HL-60/S4 (cell line): ENCODE data around the gene DCHS2.
"Not testable (repeated sequence)": the region's sequence is repeated elsewhere in the genome, so short reads cannot be mapped to it uniquely, and the experiment has no call there.

Source experiments
- in situ Hi-C: fragments of 300-500 bp; cut with MboI; formaldehyde crosslinking; loops from 2 replicates; pipeline ENCODE4 v1.14.3; 2022; ENCODE audit warnings: low sequenced_read_pairs

DCHS2 gene

DNA sequence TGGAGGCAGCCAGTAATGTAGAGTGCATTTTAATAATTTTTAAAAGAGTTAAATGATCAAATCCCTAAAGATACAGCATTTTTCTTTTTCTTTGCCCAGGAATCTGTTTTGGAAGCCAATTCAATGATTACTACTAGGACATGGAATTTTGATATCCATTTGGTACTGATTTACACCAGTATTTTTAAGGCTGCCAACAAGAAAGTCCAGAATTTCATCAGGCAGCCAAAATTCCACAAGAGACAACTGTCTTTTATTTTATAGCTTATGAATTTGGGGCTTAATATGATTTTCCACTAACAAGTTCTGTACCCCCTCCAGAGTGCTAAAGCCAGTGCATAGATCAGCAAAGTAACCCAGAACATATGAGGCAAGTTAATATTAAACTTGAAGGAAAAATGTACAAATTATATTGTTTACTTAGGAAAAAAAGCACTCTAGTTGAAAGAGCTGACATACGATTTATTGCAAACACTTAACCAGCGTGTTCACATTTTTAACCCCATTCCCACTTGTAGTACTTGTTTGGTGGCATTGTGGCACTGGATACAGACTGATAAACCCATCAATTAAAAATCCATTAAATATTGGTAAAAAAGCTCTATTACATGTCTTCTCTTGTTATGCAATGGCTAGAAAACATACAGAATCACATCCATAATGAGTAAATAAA is 259.7 kb downstream of the DCHS2 start:
- in situ Hi-C loops: no loop called here

GRCh38 chr4:154230723-154231122 is 260.9 kb downstream of the DCHS2 start:
- in situ Hi-C loops: no loop called here

GRCh38 chr4:154230091-154230490 is 261.5 kb downstream of the DCHS2 start:
- in situ Hi-C loops: no loop called here

DNA sequence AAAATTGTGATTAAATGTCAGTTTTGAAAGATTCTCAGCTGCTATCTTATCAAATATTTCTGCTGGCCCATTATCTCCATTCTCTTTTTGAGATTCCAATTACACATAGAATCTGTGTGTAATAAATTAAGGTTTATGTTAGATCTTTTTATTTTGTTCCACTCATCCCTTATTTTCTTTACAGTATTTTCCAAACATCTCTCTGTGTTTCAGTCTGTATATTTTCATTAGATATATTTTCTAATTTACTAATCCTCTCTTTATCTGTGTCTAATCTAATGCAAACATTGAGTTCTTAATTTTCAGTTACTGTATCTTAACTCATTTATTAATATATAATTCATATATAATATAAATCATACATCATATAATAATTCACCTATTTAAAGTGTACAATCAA is 268.7 kb downstream of the DCHS2 start:
- in situ Hi-C loops: no loop called here

DNA sequence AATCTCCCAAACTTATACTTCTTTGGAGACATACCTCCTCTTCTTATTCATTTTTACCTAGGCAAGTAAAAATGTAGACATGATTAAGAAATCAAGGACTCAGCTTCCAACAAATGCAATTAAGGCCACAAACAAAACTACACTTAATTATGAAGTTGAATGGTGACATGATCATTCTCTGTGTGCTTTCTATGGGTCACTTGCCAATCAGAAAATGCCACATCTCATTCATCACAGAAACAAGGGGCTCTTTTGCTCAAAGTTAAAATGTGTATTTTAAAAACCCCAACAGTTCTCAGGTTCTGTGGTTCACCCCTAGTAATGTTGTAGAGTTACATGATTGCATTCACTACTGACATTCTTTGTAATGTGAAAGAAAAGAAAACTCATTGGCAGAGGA is 273.5 kb downstream of the DCHS2 start:
- in situ Hi-C loops: no loop called here

- in situ Hi-C loops: not testable (repeated sequence)
These were observed 274.2 kb downstream of the DCHS2 start for GRCh38 chr4:154217384-154217783.

- in situ Hi-C loops: no loop called here
These were observed 280.1 kb downstream of the DCHS2 start for GRCh38 chr4:154211506-154211905.

DNA sequence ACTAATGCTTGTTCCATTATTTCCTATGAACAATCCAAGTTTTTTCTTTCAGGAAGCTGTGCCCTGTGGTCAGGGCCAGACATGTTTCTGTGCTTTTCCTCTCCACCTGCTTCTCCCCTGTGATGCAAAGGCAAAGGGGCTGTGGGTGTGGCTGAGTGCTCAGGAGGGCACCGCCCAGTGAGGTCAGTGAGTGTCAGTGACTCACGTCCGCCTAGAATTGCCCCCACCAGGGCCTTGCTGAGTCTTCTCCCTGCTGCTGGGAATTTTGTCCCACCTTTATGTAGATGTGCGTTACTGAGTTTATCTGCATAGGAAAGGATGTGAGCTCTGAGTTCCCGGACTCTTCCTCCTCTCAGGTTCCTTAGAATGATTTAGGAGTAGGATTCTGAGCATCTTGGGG is 283.2 kb downstream of the DCHS2 start:
- in situ Hi-C loops: no loop called here

DNA sequence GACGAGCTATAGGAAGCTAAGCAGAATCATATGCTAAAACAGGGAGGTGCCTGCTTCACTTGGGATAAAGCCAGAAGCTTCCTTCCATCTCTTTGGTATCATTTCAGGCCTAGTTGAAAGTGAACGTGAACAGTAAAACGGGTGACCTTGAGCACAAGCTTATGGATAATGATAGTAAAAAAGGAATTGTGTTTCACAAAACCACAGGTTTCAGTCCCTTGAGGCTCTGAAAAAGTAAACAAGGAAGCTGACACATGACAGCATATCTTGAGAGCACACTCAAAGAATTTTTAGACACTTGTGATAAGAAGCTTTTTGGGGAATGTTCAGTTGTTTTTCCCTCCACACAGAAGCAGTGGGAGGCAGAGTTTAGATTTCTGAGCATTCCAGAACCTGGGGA is 286.1 kb downstream of the DCHS2 start:
- in situ Hi-C loops: no loop called here

- in situ Hi-C loops: no loop called here
These were observed 296.9 kb downstream of the DCHS2 start for GRCh38 chr4:154194649-154195048.

DNA sequence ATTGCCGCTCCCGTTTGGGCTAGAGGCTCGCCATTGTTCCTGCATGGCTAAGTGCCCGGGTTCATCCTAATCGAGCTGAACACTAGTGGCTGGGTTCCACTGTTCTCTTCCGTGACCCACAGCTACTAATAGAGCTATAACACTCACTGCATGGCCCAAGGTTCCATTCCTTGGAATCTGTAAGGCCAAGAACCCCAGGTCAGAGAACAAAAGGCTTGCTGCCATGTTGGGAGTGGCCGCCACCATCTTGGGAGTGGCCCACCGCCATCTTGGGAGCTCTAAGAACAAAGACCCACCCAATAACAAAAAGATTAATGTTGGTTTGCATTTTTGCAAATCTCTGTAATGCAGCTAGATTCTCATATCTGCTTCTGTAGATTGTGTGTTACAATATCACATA is 299.0 kb downstream of the DCHS2 start:
- in situ Hi-C loops: no loop called here

DNA sequence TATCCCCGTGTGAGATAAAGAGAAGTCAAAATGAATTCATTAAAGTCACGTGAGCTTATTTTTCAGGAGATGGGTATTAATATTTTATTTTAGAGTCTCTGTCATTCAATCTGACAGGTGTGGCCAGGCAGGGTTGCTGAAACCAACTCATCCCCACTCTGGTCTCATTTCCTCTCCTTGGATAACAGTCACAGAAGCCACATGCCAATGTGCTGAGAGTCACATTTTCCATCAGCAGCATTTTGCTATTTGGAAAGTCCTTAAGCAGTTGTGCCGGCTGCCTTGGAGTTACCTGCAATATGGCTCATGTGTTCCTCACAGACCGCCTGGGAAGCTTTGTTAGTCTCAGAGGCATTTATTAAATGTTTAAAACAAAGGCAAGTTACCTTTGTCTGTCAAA is 302.3 kb downstream of the DCHS2 start:
- in situ Hi-C loops: no loop called here

- in situ Hi-C loops: no loop called here
These were observed 304.7 kb downstream of the DCHS2 start for GRCh38 chr4:154186888-154187287.

GRCh38 chr4:154186035-154186434 is 305.6 kb downstream of the DCHS2 start:
- in situ Hi-C loops: no loop called here

GRCh38 chr4:154184238-154184637 is 307.4 kb downstream of the DCHS2 start:
- in situ Hi-C loops: no loop called here

DNA sequence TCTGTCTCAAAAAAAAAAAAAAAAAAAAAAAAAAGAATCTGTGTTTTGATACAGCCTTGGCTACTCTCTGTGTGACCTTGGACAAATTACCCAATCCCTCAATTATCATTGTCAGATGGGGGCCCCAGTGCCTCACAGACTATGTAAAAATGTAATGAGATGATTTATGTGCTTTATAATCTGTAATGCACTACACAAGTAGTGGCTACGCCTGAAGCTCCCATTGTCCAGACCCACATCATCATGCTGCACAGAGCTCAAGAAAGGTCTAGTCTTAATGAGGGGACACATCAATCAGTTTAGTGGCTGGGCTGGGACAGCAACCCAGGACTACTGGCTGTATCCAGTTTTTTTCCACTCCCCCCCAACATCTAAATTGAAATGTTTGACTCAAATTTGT is 308.3 kb downstream of the DCHS2 start:
- in situ Hi-C loops: no loop called here
